PC-3 (cell line): ENCODE data around the gene SIX1. TPM values are rescaled to one million over a fixed set of nuclear protein-coding genes. Genes with fewer than 3 reads are reported as not detected.

Experiments used
- ATAC-seq: fragments of 200-7000 bp; cut with Tn5 transposase; 2 replicates; pipeline ENCODE4 v1.9.1; 2020; ENCODE audit warnings: mild to moderate bottlenecking, moderate library complexity
- BruUV-seq: library from RNA; stranded (reverse); fragments of 400-500 nt; replicated peaks from 2 replicates; lab custom pipeline; 2021; lab: Mats Ljungman, UMichigan
- CTCF ChIA-PET: fragments of 300-600 bp; sonication (Branson Sonifier 250); formaldehyde crosslinking; loops from one replicate; lab custom pipeline; 2022; ENCODE audit warnings: antibody characterized with exemption; lab: Charles Lee
- POLR2A ChIA-PET: fragments of 300-600 bp; sonication (Branson Sonifier 250); formaldehyde crosslinking; loops from one replicate; lab custom pipeline; 2022; ENCODE audit warnings: antibody characterized with exemption; ENCODE audit not compliant: unreplicated experiment; lab: Charles Lee
- DNase-seq: peaks from one replicate; pipeline ENCODE4 v3.0.0-alpha.2; 2015
- H2AFZ ChIP-seq: fragments of 300-600 bp; sonication (generic); 2 replicates; pipeline ENCODE4 v1.6.0; 2016; ENCODE audit warnings: antibody characterized with exemption, low read length
- H3F3A ChIP-seq: fragments of 300-600 bp; sonication (generic); one replicate; pipeline ENCODE4 v1.6.0; 2017; ENCODE audit warnings: antibody characterized with exemption, low read length, control low read depth, mild to moderate bottlenecking; ENCODE audit not compliant: unreplicated experiment
- H3K27ac ChIP-seq: fragments of 300-600 bp; sonication (generic); 2 replicates; pipeline ENCODE4 v1.5.1; 2016; ENCODE audit warnings: mild to moderate bottlenecking, low read length
- H3K27me3 ChIP-seq: fragments of 300-600 bp; sonication (generic); 2 replicates; pipeline ENCODE4 v1.6.1; 2016; ENCODE audit warnings: low read length, mixed read lengths
- H3K36me3 ChIP-seq: fragments of 300-600 bp; sonication (generic); 2 replicates; pipeline ENCODE4 v1.6.1; 2016; ENCODE audit warnings: low read depth, mixed run types, low read length, mixed read lengths
- H3K4me1 ChIP-seq: fragments of 300-600 bp; sonication (generic); 2 replicates; pipeline ENCODE4 v1.5.1; 2016; ENCODE audit warnings: low read length; ENCODE audit not compliant: insufficient read depth
- H3K4me2 ChIP-seq: fragments of 300-600 bp; sonication (generic); 2 replicates; pipeline ENCODE4 v1.6.0; 2016; ENCODE audit warnings: low read length
- H3K4me3 ChIP-seq: fragments of 300-600 bp; sonication (generic); 2 replicates; pipeline ENCODE4 v1.5.1; 2016; ENCODE audit warnings: mild to moderate bottlenecking, low read length, mixed read lengths
- H3K79me2 ChIP-seq: fragments of 300-600 bp; sonication (generic); 2 replicates; pipeline ENCODE4 v1.6.1; 2017; ENCODE audit warnings: low read length, mixed read lengths
- H3K9ac ChIP-seq: fragments of 300-600 bp; sonication (generic); 2 replicates; pipeline ENCODE4 v1.6.0; 2016; ENCODE audit warnings: mild to moderate bottlenecking, low read length
- H3K9me2 ChIP-seq: fragments of 300-600 bp; sonication (generic); replicated peaks from 2 replicates; pipeline ENCODE4 v1.6.1; 2016; ENCODE audit warnings: mixed run types, low read length, mixed read lengths
- H3K9me3 ChIP-seq: fragments of 300-600 bp; sonication (generic); 2 replicates; pipeline ENCODE4 v1.6.1; 2016; ENCODE audit warnings: low read length, mixed read lengths
- H4K20me1 ChIP-seq: fragments of 300-600 bp; sonication (generic); 2 replicates; pipeline ENCODE4 v1.6.1; 2016; ENCODE audit warnings: low read length, mixed read lengths
- EZH2 ChIP-seq: fragments of 300-600 bp; sonication (generic); IDR thresholded peaks from one replicate; pipeline ENCODE4 v1.6.1; 2017; ENCODE audit warnings: antibody characterized with exemption, mild to moderate bottlenecking, low read length; ENCODE audit not compliant: unreplicated experiment
- EZH2phosphoT487 ChIP-seq: fragments of 300-600 bp; sonication (generic); IDR thresholded peaks from 2 replicates; pipeline ENCODE4 v1.6.1; 2018; ENCODE audit warnings: mild to moderate bottlenecking, antibody characterized with exemption, low read length, borderline replicate concordance
- intact Hi-C: fragments of 100-400 bp; cut with micrococcal nuclease; formaldehyde crosslinking; loops from 2 replicates; pipeline ENCODE4 v1.9.0; 2023
- total RNA-seq: library from RNA; depleted of rRNA; stranded (reverse); fragments of >200 nt; gene quantifications from 2 replicates; pipeline ENCODE4 v1.2.3, GENCODE V29; 2014; rRNA removed
- TF ChIP-seq, protein P1 (sequence below): fragments of 300-600 bp; sonication (generic); conservative IDR thresholded peaks from 2 replicates; pipeline ENCODE4 v1.5.1; 2017; ENCODE audit warnings: antibody characterized with exemption, low read depth, mild to moderate bottlenecking, low read length

The SIX1 gene
- total RNA-seq, 1 experiment from 2014 or later: 16.5 TPM

DNA sequence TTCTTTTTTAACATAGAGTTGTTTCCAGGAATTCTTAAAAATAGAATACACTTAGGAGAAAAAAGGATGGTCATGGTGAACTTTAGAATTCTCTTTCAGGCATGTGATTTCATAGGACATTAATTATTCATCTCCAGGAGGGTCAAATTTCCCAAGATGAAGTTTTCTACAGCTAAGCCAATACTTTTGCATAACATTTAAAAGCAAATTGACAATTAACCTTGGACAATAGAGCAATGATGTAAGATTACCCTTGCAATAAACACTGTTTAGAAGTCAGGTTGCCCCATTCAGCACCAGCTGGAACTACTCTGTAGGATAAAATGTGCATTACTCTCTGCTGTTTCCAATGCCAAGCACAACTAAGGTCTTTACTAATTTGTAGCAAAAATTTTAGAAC lies 49.5 kb downstream of the SIX1 start:
- H3K4me2 ChIP-seq: no peak overlapping the region
- no peaks in the 10 kb centered on the region for H4K20me1 ChIP-seq
- no peak for TF ChIP-seq EZH2
- TF ChIP-seq, protein P1, sequence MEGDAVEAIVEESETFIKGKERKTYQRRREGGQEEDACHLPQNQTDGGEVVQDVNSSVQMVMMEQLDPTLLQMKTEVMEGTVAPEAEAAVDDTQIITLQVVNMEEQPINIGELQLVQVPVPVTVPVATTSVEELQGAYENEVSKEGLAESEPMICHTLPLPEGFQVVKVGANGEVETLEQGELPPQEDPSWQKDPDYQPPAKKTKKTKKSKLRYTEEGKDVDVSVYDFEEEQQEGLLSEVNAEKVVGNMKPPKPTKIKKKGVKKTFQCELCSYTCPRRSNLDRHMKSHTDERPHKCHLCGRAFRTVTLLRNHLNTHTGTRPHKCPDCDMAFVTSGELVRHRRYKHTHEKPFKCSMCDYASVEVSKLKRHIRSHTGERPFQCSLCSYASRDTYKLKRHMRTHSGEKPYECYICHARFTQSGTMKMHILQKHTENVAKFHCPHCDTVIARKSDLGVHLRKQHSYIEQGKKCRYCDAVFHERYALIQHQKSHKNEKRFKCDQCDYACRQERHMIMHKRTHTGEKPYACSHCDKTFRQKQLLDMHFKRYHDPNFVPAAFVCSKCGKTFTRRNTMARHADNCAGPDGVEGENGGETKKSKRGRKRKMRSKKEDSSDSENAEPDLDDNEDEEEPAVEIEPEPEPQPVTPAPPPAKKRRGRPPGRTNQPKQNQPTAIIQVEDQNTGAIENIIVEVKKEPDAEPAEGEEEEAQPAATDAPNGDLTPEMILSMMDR: no peak
- TF ChIP-seq EZH2phosphoT487: no peak
- no peak overlapping the region for H3K4me3 ChIP-seq
- no peaks in the 10 kb centered on the region for H3K79me2 ChIP-seq
- no peaks in the 10 kb centered on the region for H3K36me3 ChIP-seq
- H3K27ac ChIP-seq: no peak overlapping the region
- no peaks in the 10 kb centered on the region for H3K9me3 ChIP-seq
- H3F3A ChIP-seq: no peaks in the 10 kb centered on the region
- ChIA-PET POLR2A (no interaction called here), CTCF (no interaction called here)
- no peaks in the 10 kb centered on the region for H3K4me1 ChIP-seq
- intact Hi-C loops: no loop called here
- H3K9me2 ChIP-seq: no peaks in the 10 kb centered on the region
- DNase-seq: no peak
- no TSS peak for BruUV-seq
- H3K9ac ChIP-seq: no peak overlapping the region
- ATAC-seq: no peak
- H2AFZ ChIP-seq: no peak overlapping the region
- no peaks in the 10 kb centered on the region for H3K27me3 ChIP-seq

DNA sequence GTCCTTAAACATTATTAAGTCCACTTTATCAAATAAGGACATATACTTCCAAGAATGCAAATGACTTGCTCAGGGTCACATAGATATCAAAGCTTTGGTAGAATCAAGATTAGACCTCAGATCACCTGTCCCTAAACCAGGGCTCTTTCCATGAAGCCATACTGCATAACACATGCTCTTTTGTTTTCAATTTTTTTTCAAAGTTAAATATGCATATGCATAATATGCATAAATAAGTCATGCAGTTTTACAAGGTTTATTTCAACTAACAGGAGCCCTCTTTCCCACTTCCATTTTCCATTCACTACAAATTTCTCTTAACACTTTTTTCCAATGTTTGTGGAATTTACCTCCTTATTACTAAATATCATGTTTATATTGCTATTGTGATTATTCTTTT lies 53.1 kb downstream of the SIX1 start:
- ATAC-seq: no peak
- H3K4me1 ChIP-seq: no peaks in the 10 kb centered on the region
- intact Hi-C loops: no loop called here

DNA sequence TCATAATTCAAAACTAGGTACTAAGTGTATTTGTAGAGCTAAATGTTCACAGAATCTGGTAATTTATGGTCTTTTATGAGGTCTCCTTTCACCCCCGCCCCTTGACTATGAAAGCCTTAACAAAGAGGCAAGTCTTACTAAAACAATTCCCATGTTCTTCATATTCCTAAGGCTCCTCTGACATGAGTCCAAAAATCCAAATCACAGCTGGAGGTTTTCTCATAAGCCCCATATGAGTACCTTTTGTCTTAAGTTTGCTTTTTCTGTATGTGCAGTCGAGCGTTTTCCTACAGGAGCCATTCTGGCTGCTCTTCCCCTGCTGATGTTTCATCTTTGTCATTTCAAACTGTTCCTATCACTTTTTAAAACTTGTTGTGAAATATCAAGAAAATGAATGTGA lies 55.2 kb downstream of the SIX1 start:
- BruUV-seq: no TSS peak
- TF ChIP-seq EZH2phosphoT487 (no peak), EZH2 (no peak)
- TF ChIP-seq, protein P1: no peak
- Histone ChIP-seq H2AFZ (no peak overlapping the region), H3K4me3 (no peak overlapping the region), H3K27ac (no peak overlapping the region), H3K36me3 (no peaks in the 10 kb centered on the region), H3K4me2 (no peak overlapping the region), H3K9me2 (no peaks in the 10 kb centered on the region), H3K9ac (no peak overlapping the region), H3K27me3 (no peaks in the 10 kb centered on the region), H3K79me2 (no peaks in the 10 kb centered on the region), H3K4me1 (no peaks in the 10 kb centered on the region), H3K9me3 (no peaks in the 10 kb centered on the region), H3F3A (no peaks in the 10 kb centered on the region), H4K20me1 (no peaks in the 10 kb centered on the region)
- CTCF ChIA-PET: no interaction called here
- POLR2A ChIA-PET: no interaction called here
- DNase-seq (no peak), ATAC-seq (no peak)
- intact Hi-C loops: no loop called here

More for the DNA sequence above, 53.1 kb downstream of the SIX1 start:
- ChIA-PET CTCF (no interaction called here), POLR2A (no interaction called here)
- Histone ChIP-seq H3K4me2 (no peak overlapping the region), H3K4me3 (no peak overlapping the region), H3K79me2 (no peaks in the 10 kb centered on the region), H3K27ac (no peak overlapping the region), H4K20me1 (no peaks in the 10 kb centered on the region), H3F3A (no peaks in the 10 kb centered on the region), H3K9me3 (no peaks in the 10 kb centered on the region), H3K9ac (no peak overlapping the region), H3K27me3 (no peaks in the 10 kb centered on the region), H2AFZ (no peak overlapping the region), H3K9me2 (no peaks in the 10 kb centered on the region), H3K36me3 (no peaks in the 10 kb centered on the region)
- no TSS peak for BruUV-seq
- no peak for DNase-seq
- TF ChIP-seq EZH2phosphoT487: no peak
- TF ChIP-seq EZH2: no peak
- TF ChIP-seq, protein P1: no peak

Other genes starting within 250 kb of the SIX1 start
- gene C14orf39, start 163.4 kb downstream of the SIX1 start, total RNA-seq: 0.17 and 0.47 TPM in 2 replicates
- not detected in 2 replicates for gene SIX6, start 140.3 kb downstream of the SIX1 start, total RNA-seq
- gene SIX4, start 74.9 kb upstream of the SIX1 start, total RNA-seq: 29.2 and 33.2 TPM in 2 replicates
- 88.6 and 95.7 TPM in 2 replicates for gene MNAT1, start 85.3 kb upstream of the SIX1 start, total RNA-seq